Hepatocyte (in vitro differentiated cells): ENCODE measurements around the gene THAP3. TPM values are rescaled to one million over a fixed set of nuclear protein-coding genes. Genes with fewer than 3 reads are reported as not detected.

Experiments
- DNase-seq: peaks from one replicate; pipeline ENCODE4 v3.0.0-alpha.2; 2016; ENCODE audit warnings: low spot score
- H2AFZ ChIP-seq: fragments of 200-600 bp; sonication (generic); 2 replicates; pipeline ENCODE4 v1.6.0; 2016; ENCODE audit warnings: antibody characterized with exemption, mild to moderate bottlenecking
- H3K27ac ChIP-seq: fragments of 200-600 bp; sonication (generic); 2 replicates; pipeline ENCODE4 v1.5.1; 2016; ENCODE audit warnings: mild to moderate bottlenecking
- H3K27me3 ChIP-seq: fragments of 200-600 bp; sonication (generic); 2 replicates; pipeline ENCODE4 v1.6.1; 2016
- H3K36me3 ChIP-seq: fragments of 200-600 bp; sonication (generic); replicated peaks from 2 replicates; pipeline ENCODE4 v1.5.1; 2016; ENCODE audit warnings: low read depth; ENCODE audit not compliant: insufficient read depth
- H3K4me1 ChIP-seq: fragments of 200-600 bp; sonication (generic); 2 replicates; pipeline ENCODE4 v1.5.1; 2016; ENCODE audit warnings: mild to moderate bottlenecking, moderate library complexity; ENCODE audit not compliant: insufficient read depth
- H3K4me2 ChIP-seq: fragments of 200-600 bp; sonication (generic); 2 replicates; pipeline ENCODE4 v1.6.0; 2016
- H3K4me3 ChIP-seq: fragments of 200-600 bp; sonication (generic); 2 replicates; pipeline ENCODE4 v1.5.1; 2016; ENCODE audit warnings: mild to moderate bottlenecking
- H3K79me2 ChIP-seq: fragments of 200-600 bp; sonication (generic); 2 replicates; pipeline ENCODE4 v1.6.0; 2017; ENCODE audit warnings: mild to moderate bottlenecking
- H3K9me2 ChIP-seq: fragments of 200-600 bp; sonication (generic); replicated peaks from 2 replicates; pipeline ENCODE4 v1.6.0; 2017; ENCODE audit warnings: mild to moderate bottlenecking; ENCODE audit not compliant: insufficient read depth
- H3K9me3 ChIP-seq: fragments of 200-600 bp; sonication (generic); 2 replicates; pipeline ENCODE4 v1.5.1; 2016; ENCODE audit warnings: low read depth, mild to moderate bottlenecking
- H4K20me1 ChIP-seq: fragments of 200-600 bp; sonication (generic); 2 replicates; pipeline ENCODE4 v1.6.0; 2016; ENCODE audit warnings: mild to moderate bottlenecking; ENCODE audit not compliant: insufficient read depth, poor library complexity, severe bottlenecking
- EZH2 ChIP-seq: fragments of 200-600 bp; sonication (generic); IDR thresholded peaks from 2 replicates; pipeline ENCODE4 v1.6.1; 2016; ENCODE audit warnings: antibody characterized with exemption, mild to moderate bottlenecking, borderline replicate concordance
- EZH2phosphoT487 ChIP-seq: fragments of 200-600 bp; sonication (generic); IDR thresholded peaks from one replicate; pipeline ENCODE4 v1.6.1; 2018; ENCODE audit warnings: antibody characterized with exemption, mild to moderate bottlenecking, low read depth, moderate library complexity; ENCODE audit not compliant: unreplicated experiment, severe bottlenecking
- WGBS: methylation state at CpG from one replicate; pipeline ENCODE4 v1.1.6; 2016; ENCODE audit warnings: low lambda C conversion rate; ENCODE audit errors: missing lambda C conversion rate; 5-methylcytosine and 5-hydroxymethylcytosine counted together
- polyA plus RNA-seq: library from polyadenylated mRNA; unstranded; fragments of >200 nt; fragmentation: Nextera tagmentation; extraction: Ambion mirVana; gene quantifications from 2 replicates; pipeline ENCODE4 v1.2.1, GENCODE V29; 2016
- total RNA-seq: library from RNA; depleted of rRNA; stranded (reverse); fragments of >200 nt; gene quantifications from 2 replicates; pipeline ENCODE4 v1.2.3, GENCODE V29; 2014
- TF ChIP-seq, protein P1 (sequence below): fragments of 200-600 bp; sonication (generic); IDR thresholded peaks from 2 replicates; pipeline ENCODE4 v1.5.1; 2016; ENCODE audit warnings: antibody characterized with exemption, mild to moderate bottlenecking; ENCODE audit not compliant: poor library complexity

THAP3 gene
- total and polyA plus RNA-seq, 2 experiments from 2014 or later: 13.0 to 26.5 TPM

GRCh38 chr1:6675941-6676340 lies 51.3 kb downstream of the THAP3 start:
- 96% methylated on average over 2 of the region's 2 CpGs for WGBS
- no peaks in the 10 kb centered on the region for H3K9me3 ChIP-seq
- H3K4me2 ChIP-seq: no peak overlapping the region
- TF ChIP-seq EZH2: no peak
- TF ChIP-seq, protein P1, sequence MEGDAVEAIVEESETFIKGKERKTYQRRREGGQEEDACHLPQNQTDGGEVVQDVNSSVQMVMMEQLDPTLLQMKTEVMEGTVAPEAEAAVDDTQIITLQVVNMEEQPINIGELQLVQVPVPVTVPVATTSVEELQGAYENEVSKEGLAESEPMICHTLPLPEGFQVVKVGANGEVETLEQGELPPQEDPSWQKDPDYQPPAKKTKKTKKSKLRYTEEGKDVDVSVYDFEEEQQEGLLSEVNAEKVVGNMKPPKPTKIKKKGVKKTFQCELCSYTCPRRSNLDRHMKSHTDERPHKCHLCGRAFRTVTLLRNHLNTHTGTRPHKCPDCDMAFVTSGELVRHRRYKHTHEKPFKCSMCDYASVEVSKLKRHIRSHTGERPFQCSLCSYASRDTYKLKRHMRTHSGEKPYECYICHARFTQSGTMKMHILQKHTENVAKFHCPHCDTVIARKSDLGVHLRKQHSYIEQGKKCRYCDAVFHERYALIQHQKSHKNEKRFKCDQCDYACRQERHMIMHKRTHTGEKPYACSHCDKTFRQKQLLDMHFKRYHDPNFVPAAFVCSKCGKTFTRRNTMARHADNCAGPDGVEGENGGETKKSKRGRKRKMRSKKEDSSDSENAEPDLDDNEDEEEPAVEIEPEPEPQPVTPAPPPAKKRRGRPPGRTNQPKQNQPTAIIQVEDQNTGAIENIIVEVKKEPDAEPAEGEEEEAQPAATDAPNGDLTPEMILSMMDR: no peak
- no peak for TF ChIP-seq EZH2phosphoT487
- H3K4me1 ChIP-seq: no peaks in the 10 kb centered on the region
- H3K36me3 ChIP-seq: no peaks in the 10 kb centered on the region
- H4K20me1 ChIP-seq: no peaks in the 10 kb centered on the region
- H2AFZ ChIP-seq: no peak overlapping the region
- no peak overlapping the region for H3K27ac ChIP-seq
- no peak for DNase-seq
- no peaks in the 10 kb centered on the region for H3K79me2 ChIP-seq
- no peaks in the 10 kb centered on the region for H3K9me2 ChIP-seq
- no peaks in the 10 kb centered on the region for H3K27me3 ChIP-seq
- H3K4me3 ChIP-seq: no peak overlapping the region

Other genes starting within 250 kb of the THAP3 start
- 20.3 and 25.8 TPM in 2 replicates for gene ACOT7, start 231.1 kb upstream of the THAP3 start, total RNA-seq
- 38.1 and 39.9 TPM in 2 replicates for gene ACOT7, start 231.1 kb upstream of the THAP3 start, polyA plus RNA-seq
- gene HES2, start 204.9 kb upstream of the THAP3 start, total RNA-seq: 0.27 and 0.44 TPM in 2 replicates
- 0.36 and 1.2 TPM in 2 replicates for gene HES2, start 204.9 kb upstream of the THAP3 start, polyA plus RNA-seq
- gene ESPN, start 200.1 kb upstream of the THAP3 start, total RNA-seq: 21.4 and 31.1 TPM in 2 replicates
- gene ESPN, start 200.1 kb upstream of the THAP3 start, polyA plus RNA-seq: 48.4 and 65.7 TPM in 2 replicates
- 4.8 and 14.0 TPM in 2 replicates for gene TNFRSF25, start 158.7 kb upstream of the THAP3 start, total RNA-seq
- gene TNFRSF25, start 158.7 kb upstream of the THAP3 start, polyA plus RNA-seq: 7.1 and 16.9 TPM in 2 replicates
- 11.6 and 13.3 TPM in 2 replicates for gene PLEKHG5, start 133.2 kb upstream of the THAP3 start, total RNA-seq
- gene PLEKHG5, start 133.2 kb upstream of the THAP3 start, polyA plus RNA-seq: 9.3 and 11.5 TPM in 2 replicates
- 21.6 and 25.1 TPM in 2 replicates for gene NOL9, start 70.4 kb upstream of the THAP3 start, total RNA-seq
- gene NOL9, start 70.4 kb upstream of the THAP3 start, polyA plus RNA-seq: 7.8 and 13.7 TPM in 2 replicates
- not detected in 2 replicates for gene TAS1R1, start 69.6 kb upstream of the THAP3 start, total RNA-seq
- not detected in 2 replicates for gene TAS1R1, start 69.6 kb upstream of the THAP3 start, polyA plus RNA-seq
- gene ZBTB48, start 44.9 kb upstream of the THAP3 start, total RNA-seq: 22.9 and 24.3 TPM in 2 replicates
- gene ZBTB48, start 44.9 kb upstream of the THAP3 start, polyA plus RNA-seq: 24.8 and 25.3 TPM in 2 replicates
- 17.7 and 20.6 TPM in 2 replicates for gene KLHL21, start 22.0 kb upstream of the THAP3 start, total RNA-seq
- 16.7 and 20.0 TPM in 2 replicates for gene KLHL21, start 22.0 kb upstream of the THAP3 start, polyA plus RNA-seq
- gene PHF13, start 11.1 kb upstream of the THAP3 start, total RNA-seq: 10.0 and 11.4 TPM in 2 replicates
- 9.6 and 12.5 TPM in 2 replicates for gene PHF13, start 11.1 kb upstream of the THAP3 start, polyA plus RNA-seq
- gene DNAJC11, start 76.9 kb downstream of the THAP3 start, total RNA-seq: 35.3 and 47.9 TPM in 2 replicates
- gene DNAJC11, start 76.9 kb downstream of the THAP3 start, polyA plus RNA-seq: 39.5 and 43.0 TPM in 2 replicates
- gene CAMTA1, start 160.6 kb downstream of the THAP3 start, total RNA-seq: 89.0 and 111 TPM in 2 replicates
- 145 and 151 TPM in 2 replicates for gene CAMTA1, start 160.6 kb downstream of the THAP3 start, polyA plus RNA-seq